Karpas-422 (cell line): Measurements from ENCODE around the gene ANAPC5. TPM values are rescaled to one million over a fixed set of nuclear protein-coding genes. Genes with fewer than 3 reads are reported as not detected.
"Not testable (repeated sequence)": the region's sequence is repeated elsewhere in the genome, so short reads cannot be mapped to it uniquely, and the experiment has no call there.

Experiments
- DNase-seq: peaks from one replicate; pipeline ENCODE4 v3.0.0-alpha.2; 2015
- H2AFZ ChIP-seq: fragments of 200-600 bp; sonication (generic); 2 replicates; pipeline ENCODE4 v1.6.1; 2014; ENCODE audit warnings: antibody characterized with exemption, low read length, mixed read lengths
- H3K27ac ChIP-seq: fragments of 200-600 bp; sonication (generic); 2 replicates; pipeline ENCODE4 v1.5.1; 2014; ENCODE audit warnings: mild to moderate bottlenecking, low read length, moderate library complexity
- H3K27me3 ChIP-seq: fragments of 200-600 bp; sonication (generic); 2 replicates; pipeline ENCODE4 v1.6.1; 2014; ENCODE audit warnings: low read length, mixed read lengths
- H3K36me3 ChIP-seq: fragments of 200-600 bp; sonication (generic); 2 replicates; pipeline ENCODE4 v1.6.1; 2014; ENCODE audit warnings: low read length, mixed read lengths; ENCODE audit not compliant: insufficient read depth
- H3K4me1 ChIP-seq: fragments of 200-600 bp; sonication (generic); 2 replicates; pipeline ENCODE4 v1.6.1; 2014; ENCODE audit warnings: mild to moderate bottlenecking, low read length, mixed read lengths
- H3K4me2 ChIP-seq: fragments of 200-600 bp; sonication (generic); 2 replicates; pipeline ENCODE4 v1.6.1; 2014; ENCODE audit warnings: low read length, low read depth, mild to moderate bottlenecking; ENCODE audit not compliant: poor library complexity, severe bottlenecking
- H3K4me3 ChIP-seq: fragments of 200-600 bp; sonication (generic); 2 replicates; pipeline ENCODE4 v1.5.1; 2014; ENCODE audit warnings: mild to moderate bottlenecking, antibody characterized with exemption, low read length, mixed read lengths
- H3K79me2 ChIP-seq: fragments of 200-600 bp; sonication (generic); 2 replicates; pipeline ENCODE4 v1.6.1; 2014; ENCODE audit warnings: mild to moderate bottlenecking, low read length, mixed read lengths
- H3K9ac ChIP-seq: fragments of 200-600 bp; sonication (generic); 2 replicates; pipeline ENCODE4 v1.6.0; 2014; ENCODE audit warnings: low read length
- H3K9me2 ChIP-seq: fragments of 200-600 bp; sonication (generic), shearing (Covaris generic); replicated peaks from 2 replicates; pipeline ENCODE4 v1.6.0; 2014; ENCODE audit warnings: mild to moderate bottlenecking, low read length, moderate library complexity; ENCODE audit not compliant: insufficient read depth
- H3K9me3 ChIP-seq: fragments of 300-700, 200-600 bp; sonication (generic); 2 replicates; pipeline ENCODE4 v1.6.1; 2014; ENCODE audit warnings: low read length, mixed read lengths
- H4K20me1 ChIP-seq: fragments of 200-600 bp; sonication (generic); 2 replicates; pipeline ENCODE4 v1.6.1; 2014; ENCODE audit warnings: mild to moderate bottlenecking, antibody characterized with exemption, low read length, low read depth; ENCODE audit not compliant: insufficient read depth
- total RNA-seq: library from RNA; depleted of rRNA; stranded (reverse); fragments of >200 nt; shearing (Covaris generic); gene quantifications from 2 replicates; pipeline ENCODE4 v1.2.3, GENCODE V29; 2014; ENCODE audit warnings: low replicate concordance

Gene ANAPC5
- total RNA-seq, 1 experiment from 2014 or later: 181 TPM

DNA sequence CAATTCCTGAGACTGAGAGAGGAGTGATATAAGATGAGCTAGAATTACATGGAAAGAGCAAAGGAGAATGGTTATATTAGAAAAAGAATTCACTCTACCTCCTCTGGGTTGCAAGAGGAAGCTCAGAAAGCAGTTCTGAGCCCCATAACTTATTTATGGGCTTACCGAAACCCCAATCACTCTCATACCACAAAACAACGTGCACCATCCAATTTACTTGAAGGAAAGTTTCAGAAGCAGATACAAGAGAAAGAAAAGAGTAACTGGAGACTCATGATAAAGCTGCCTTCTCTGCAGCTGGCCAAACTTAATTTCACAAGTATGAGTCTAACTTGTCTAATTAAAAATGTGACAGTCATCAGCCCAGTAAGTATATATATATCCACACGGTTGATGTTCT lies 28.3 kb downstream of the ANAPC5 start:
- Histone ChIP-seq H3K4me2 (no peak overlapping the region), H3K79me2 (peaks cover 6% of the 10 kb centered on the region; the same call in 1 of the 2 replicates), H3K4me1 (no peaks in the 10 kb centered on the region), H2AFZ (no peak overlapping the region), H3K9me2 (no peaks in the 10 kb centered on the region), H3K36me3 (peaks cover 52% of the 10 kb centered on the region), H3K27ac (no peak overlapping the region), H3K9me3 (no peaks in the 10 kb centered on the region), H3K4me3 (no peak overlapping the region), H4K20me1 (no peaks in the 10 kb centered on the region), H3K27me3 (no peaks in the 10 kb centered on the region), H3K9ac (no peak overlapping the region)
- DNase-seq: no peak

DNA sequence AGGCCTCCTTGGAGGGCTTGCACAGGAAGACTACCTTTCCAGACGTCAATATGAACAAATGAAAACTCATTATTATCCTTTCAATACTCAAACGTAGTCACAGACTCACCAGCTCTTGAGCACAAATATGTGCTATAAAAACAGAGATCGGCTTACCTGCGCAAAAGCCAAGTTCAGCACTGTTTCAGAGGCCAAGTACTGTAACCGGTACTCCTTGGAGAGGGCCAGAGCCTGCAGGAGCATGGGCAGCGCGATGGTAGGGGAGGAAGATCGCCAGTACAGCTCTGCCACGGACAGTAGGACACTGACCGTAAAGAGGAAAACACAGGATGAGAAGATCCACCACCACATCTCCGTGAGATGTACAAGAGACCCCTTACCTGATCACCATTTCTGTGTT lies 34.1 kb downstream of the ANAPC5 start:
- Histone ChIP-seq H3K36me3 (peaks cover 37% of the 10 kb centered on the region), H3K27ac (no peak overlapping the region), H3K9ac (no peak overlapping the region), H3K4me1 (peaks cover 21% of the 10 kb centered on the region), H3K9me3 (no peaks in the 10 kb centered on the region), H3K9me2 (no peaks in the 10 kb centered on the region), H2AFZ (no peak overlapping the region), H3K27me3 (no peaks in the 10 kb centered on the region), H4K20me1 (no peaks in the 10 kb centered on the region), H3K4me2 (no peak overlapping the region), H3K4me3 (no peak overlapping the region), H3K79me2 (peaks cover 29% of the 10 kb centered on the region)
- DNase-seq: no peak

DNA sequence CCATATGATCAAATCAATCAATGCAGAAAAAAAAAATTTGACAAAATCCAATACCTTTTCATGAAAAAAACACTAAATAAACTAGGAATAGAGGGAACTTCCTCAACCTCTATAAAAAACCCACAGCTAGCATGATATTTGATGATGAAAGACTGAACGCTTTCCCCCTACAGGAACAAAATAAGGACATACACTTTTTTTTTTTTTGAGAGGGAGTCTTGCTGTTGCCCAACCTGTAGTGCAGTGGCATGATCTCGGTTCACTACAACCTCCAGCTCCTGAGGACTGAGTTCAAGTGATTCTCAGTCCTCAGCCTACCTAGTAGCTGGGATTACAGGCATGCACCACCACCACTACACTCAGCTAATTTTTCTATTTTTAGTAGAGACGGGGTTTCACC lies 37.8 kb downstream of the ANAPC5 start:
- Histone ChIP-seq H3K27me3 (no peaks in the 10 kb centered on the region), H3K79me2 (peaks cover 36% of the 10 kb centered on the region), H3K27ac (no peak overlapping the region), H4K20me1 (no peaks in the 10 kb centered on the region), H2AFZ (no peak overlapping the region), H3K4me3 (no peak overlapping the region), H3K4me1 (peaks cover 21% of the 10 kb centered on the region), H3K4me2 (no peak overlapping the region), H3K9me3 (no peaks in the 10 kb centered on the region), H3K9ac (no peak overlapping the region), H3K36me3 (peaks cover 39% of the 10 kb centered on the region), H3K9me2 (no peaks in the 10 kb centered on the region)
- no peak for DNase-seq

DNA sequence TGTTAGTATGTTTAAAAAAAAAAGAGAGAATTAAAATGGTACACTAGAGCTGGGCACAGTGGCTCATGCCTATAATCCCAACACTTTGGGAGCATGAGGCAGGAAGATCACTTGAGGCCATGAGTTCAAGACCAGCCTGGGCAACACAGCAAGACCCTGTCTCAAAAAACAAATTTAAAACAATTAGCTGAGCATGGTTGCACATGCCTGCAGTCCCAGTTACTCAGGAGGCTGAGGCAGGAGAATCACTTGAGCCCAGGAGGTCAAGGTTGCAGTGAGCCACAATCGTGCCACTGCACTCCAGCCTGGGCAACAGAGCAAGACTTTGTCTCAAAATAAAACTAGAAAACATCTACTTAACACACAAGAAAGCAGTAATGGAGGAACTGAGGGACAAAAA lies 42.0 kb downstream of the ANAPC5 start:
- H3K4me1 ChIP-seq: peaks cover 10% of the 10 kb centered on the region
- H3K27me3 ChIP-seq, H3K9me3 ChIP-seq, H3K9ac ChIP-seq, H3K4me3 ChIP-seq, H4K20me1 ChIP-seq, H3K4me2 ChIP-seq, H3K9me2 ChIP-seq, DNase-seq, H3K27ac ChIP-seq, H2AFZ ChIP-seq: not testable (repeated sequence)
- peaks cover 27% of the 10 kb centered on the region for H3K36me3 ChIP-seq
- H3K79me2 ChIP-seq: peaks cover 26% of the 10 kb centered on the region

DNA sequence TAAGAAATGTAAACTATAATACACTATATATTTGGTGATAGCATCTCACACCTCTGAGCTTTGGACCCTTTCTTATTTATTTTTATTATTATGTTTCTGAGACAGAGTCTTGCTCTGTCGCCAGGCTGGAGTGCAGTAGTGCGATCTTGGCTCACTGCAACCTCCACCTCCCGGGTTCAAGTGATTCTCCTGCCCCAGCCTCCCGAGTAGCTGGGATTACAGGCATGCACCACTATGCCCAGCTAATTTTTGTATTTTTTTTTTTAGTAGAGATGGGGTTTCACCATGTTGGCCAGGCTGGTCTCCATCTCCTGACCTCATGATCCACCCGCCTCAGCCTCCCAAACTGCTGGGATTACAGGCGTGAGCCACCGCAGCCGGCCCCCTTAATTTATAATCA lies 44.8 kb downstream of the ANAPC5 start:
- not testable (repeated sequence) for H3K27me3 ChIP-seq, DNase-seq, H3K79me2 ChIP-seq, H2AFZ ChIP-seq, H4K20me1 ChIP-seq, H3K9me3 ChIP-seq, H3K9ac ChIP-seq, H3K4me3 ChIP-seq, H3K27ac ChIP-seq, H3K9me2 ChIP-seq, H3K4me2 ChIP-seq
- peaks cover 10% of the 10 kb centered on the region for H3K4me1 ChIP-seq
- peaks cover 25% of the 10 kb centered on the region for H3K36me3 ChIP-seq

DNA sequence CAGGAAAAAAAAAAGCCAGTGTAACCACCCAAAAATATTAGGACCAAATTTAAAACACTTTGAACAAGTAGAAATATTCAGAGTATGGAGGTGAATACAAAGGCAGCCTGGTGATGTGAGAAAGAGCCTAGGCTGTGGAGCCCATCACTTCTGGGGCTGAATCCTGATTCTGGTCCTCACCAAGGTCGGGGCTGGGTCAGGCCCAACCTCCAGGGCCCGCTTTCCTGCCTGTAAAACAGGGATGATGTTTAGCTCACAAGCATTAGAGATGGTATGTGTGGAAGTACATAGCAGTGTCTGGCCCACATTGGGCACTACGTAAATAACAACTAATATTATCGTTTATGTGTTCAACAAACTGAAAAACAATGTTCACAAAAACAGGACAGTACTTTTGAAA lies 47.9 kb downstream of the ANAPC5 start:
- Histone ChIP-seq H3K4me1 (peaks cover 22% of the 10 kb centered on the region), H3K9me2 (no peaks in the 10 kb centered on the region), H3K27me3 (no peaks in the 10 kb centered on the region), H3K36me3 (peaks cover 9% of the 10 kb centered on the region; the same call in 1 of the 2 replicates), H3K4me3 (no peak overlapping the region), H3K79me2 (no peaks in the 10 kb centered on the region), H3K27ac (no peak overlapping the region), H3K4me2 (no peak overlapping the region), H2AFZ (no peak overlapping the region), H3K9me3 (no peaks in the 10 kb centered on the region), H4K20me1 (no peaks in the 10 kb centered on the region), H3K9ac (no peak overlapping the region)
- DNase-seq: no peak

DNA sequence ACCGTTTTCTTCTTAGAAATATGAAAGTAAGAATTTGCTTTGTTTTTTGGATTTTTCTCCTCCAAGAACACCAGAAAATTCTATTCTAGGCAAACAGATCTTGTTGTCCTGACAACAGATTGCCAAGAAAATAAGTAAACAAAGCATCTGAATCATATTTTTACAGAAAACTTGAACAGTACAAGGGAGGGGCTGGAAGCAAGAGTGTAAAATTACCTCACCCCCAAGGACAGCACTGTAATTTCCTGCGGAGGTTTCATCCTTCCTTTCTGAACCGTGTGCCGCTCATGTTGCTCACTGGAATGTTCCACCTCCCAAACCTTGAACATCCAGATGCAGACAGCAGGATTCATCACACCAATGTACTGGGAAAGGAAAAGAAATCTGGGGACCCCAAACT lies 50.3 kb downstream of the ANAPC5 start:
- H3K9ac ChIP-seq: no peak overlapping the region
- no peak for DNase-seq
- H3K4me1 ChIP-seq: peaks cover 30% of the 10 kb centered on the region
- H3K9me3 ChIP-seq: no peaks in the 10 kb centered on the region
- H2AFZ ChIP-seq: no peak overlapping the region
- H3K79me2 ChIP-seq: no peaks in the 10 kb centered on the region
- H3K4me3 ChIP-seq: no peak overlapping the region
- no peaks in the 10 kb centered on the region for H3K36me3 ChIP-seq
- no peaks in the 10 kb centered on the region for H3K9me2 ChIP-seq
- H3K4me2 ChIP-seq: no peak overlapping the region
- H3K27ac ChIP-seq: no peak overlapping the region
- no peaks in the 10 kb centered on the region for H4K20me1 ChIP-seq
- no peaks in the 10 kb centered on the region for H3K27me3 ChIP-seq

DNA sequence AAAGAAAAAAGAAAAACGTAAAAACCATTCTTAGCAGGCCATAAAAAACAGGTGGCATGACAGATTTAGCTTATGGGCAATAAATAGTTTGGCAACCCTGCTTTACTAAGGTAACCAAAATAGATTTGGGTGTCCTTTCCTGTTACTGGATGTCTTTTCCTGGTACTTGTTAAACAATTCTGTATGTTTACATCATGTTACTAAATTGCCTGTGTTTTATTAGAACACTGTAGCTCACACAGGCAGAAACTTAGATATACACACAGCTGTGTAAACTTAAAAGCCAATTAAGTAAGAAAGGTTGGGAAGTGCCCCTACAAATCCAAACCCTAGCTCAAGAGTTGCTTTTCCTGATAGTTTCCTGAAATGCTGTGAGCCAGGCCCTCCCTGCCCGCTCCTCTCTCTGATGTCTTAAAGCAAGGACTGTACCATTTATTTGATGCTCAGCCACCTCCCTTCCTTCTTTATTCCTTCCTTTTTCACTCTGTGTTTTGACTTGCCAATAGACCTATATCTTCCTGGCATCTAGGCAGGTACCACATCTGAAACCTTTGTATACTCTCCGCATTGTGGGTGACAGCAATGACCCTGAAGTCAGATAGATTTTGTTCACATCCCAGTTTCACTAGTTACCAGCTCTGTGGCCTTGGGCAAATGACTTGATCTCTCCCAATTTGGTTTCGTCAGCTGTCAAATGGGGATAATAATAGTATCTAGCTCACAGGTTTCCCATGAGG lies 52.0 kb downstream of the ANAPC5 start:
- Histone ChIP-seq H3K27ac (no peak overlapping the region), H2AFZ (peak overlapping the region; percentile 10; the same call in 1 of the 2 replicates), H3K9me2 (no peaks in the 10 kb centered on the region), H3K36me3 (no peaks in the 10 kb centered on the region), H3K9me3 (no peaks in the 10 kb centered on the region), H3K4me3 (peak overlapping the region; percentile 33), H3K27me3 (no peaks in the 10 kb centered on the region), H3K4me1 (peaks cover 24% of the 10 kb centered on the region), H3K4me2 (peak overlapping the region; percentile 53), H4K20me1 (no peaks in the 10 kb centered on the region), H3K79me2 (peaks cover 11% of the 10 kb centered on the region), H3K9ac (peak overlapping the region; percentile 6; the same call in 1 of the 2 replicates)
- DNase-seq: peak; percentile 50
